ENCODE measurements around the gene DCTN1.

- no peak for TF ChIP-seq POLR2A (IDR thresholded peaks at IDR 0.05; ENCODE audit: low read length)
- no peak for TF ChIP-seq GATA1 (IDR thresholded peaks at IDR 0.05; ENCODE audit: low read depth, low read length)
These were observed 58.4 kb downstream of the DCTN1 start for GRCh38 chr2:74321737-74322136.

Measured in erythroblast (primary cell).